HG03442 (cell line): ENCODE data around the gene TENM4.

Source experiments
- ATAC-seq: cut with Tn5 transposase; IDR thresholded peaks from one replicate; pipeline ENCODE4 v1.9.1; 2021; ENCODE audit warnings: mild to moderate bottlenecking, moderate library complexity; ENCODE audit not compliant: unreplicated experiment

The TENM4 gene

GRCh38 chr11:79071190-79071589 is 369.6 kb downstream of the TENM4 start:
- no peak for ATAC-seq

GRCh38 chr11:79070518-79070917 is 370.3 kb downstream of the TENM4 start:
- no peak for ATAC-seq

DNA sequence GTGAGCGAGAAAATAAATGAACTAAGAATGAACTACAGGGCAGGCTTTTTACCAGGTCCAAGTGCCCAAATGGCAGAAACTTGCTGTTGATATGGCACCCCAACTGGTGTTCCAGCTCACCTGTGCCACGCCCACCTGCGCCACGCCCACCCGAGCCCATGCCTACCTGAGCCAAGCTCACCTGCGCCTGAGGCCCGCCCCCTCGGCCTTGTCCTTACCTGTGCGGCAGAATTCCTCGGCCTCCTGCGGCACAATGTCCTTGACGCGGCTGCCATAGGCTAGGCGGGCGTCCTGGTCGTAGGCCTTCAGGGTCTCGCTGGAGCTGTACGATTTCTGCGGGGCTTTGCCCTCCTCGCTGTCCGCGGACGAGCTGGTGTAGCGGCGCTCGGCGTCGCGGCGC is 371.3 kb downstream of the TENM4 start:
- no peak for ATAC-seq

DNA sequence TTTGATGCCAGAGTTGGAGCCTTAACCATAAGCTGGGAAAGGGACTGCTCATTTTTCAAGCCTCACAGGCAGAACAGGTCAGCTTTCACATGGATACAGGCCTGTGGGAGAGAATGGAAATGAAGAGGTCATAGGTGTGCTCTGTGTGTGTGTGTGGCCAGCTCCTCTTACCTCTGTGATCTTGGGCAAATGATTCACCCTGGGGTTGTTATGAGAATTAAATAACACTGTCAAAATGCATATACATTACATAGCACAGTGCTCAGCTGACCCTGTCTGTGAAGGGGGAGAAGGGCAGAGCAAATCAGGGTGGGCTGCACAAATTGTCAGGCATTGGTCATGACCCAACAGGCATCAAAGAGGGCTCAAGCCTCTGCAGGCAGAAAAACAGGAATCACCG is 372.5 kb downstream of the TENM4 start:
- no peak for ATAC-seq

GRCh38 chr11:79067352-79067679 is 373.5 kb downstream of the TENM4 start:
- no peak for ATAC-seq

GRCh38 chr11:79066456-79067351 is 374.1 kb downstream of the TENM4 start:
- no peak for ATAC-seq

GRCh38 chr11:79062814-79063762 is 377.7 kb downstream of the TENM4 start:
- no peak for ATAC-seq

DNA sequence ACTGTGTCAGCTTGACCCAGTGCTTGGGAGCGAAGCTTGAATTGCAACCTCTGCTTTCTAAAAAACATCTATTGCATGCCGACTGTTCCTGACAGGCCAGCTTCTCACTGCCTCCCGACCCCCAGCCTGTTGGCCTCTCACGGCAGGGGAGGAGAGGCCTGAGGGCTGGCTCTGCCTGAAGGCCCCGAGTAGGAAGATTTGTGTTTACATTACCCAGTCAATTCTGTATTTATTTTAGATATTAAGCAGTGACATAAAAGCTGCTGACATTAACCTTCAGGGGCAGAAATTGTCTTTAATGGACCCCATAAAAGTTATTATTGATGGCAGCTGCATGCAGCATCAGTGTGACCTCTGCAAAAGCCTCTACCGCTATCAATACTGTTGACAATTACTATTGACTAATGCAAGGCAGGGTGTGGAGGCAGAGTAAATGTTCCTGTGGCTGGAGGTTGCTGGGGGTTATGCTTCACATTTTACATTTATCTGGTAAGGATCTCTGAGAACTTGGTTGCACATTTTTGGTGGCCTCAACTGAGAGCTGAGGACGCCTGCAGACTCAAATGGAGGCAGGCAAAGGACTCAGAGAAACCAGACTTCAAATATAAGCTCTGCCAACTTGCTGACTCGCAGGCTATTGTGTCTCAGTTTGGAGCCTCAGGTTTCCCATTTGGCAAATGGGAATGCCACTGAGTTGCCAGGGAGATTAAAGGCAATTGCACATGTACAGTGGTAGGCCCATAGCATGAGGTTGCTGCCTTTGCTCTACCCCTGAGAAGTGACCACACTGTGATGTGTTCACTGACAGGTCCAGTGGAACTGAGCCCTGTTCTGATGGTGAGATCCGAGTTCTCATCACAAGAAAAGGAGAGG is 380.5 kb downstream of the TENM4 start:
- no peak for ATAC-seq

DNA sequence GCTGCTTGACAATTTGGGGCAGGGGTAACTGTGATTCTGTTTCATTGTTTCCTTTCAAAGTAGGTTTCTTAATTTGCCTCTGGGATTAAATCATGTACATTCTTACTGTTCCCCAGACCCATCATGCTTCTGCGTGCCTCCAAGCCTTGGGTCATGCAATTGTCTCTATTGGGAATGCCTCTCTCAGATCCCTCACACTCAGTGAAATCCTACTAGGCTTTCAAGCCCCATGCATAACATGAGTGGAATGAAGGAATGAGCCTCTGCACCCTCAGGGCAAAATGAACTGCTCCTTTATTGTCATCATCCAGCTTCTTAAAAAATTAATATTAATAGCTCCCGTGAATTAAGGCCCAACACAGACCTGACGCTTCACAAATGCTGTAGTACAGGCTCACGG is 381.7 kb downstream of the TENM4 start:
- ATAC-seq: no peak

GRCh38 chr11:79055856-79056631 is 384.8 kb downstream of the TENM4 start:
- ATAC-seq: no peak

DNA sequence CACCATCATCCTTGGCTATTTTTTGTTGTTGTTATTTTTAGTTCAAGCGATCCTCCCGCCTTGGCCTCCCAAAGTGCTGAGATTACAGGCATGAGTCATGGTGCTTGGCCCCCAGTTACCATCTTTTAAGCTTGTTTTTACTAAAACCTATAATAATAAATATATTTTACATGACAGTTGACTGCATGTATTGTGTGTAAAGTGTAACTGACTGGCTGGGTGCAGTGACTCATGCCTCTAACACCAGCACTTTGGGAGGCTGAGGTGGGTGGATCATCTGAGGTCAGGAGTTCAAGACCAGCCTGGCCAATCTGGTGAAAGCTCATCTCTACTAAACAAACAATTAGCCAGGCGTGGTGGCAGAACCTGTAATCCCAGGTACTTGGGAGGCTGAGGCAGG is 386.2 kb downstream of the TENM4 start:
- no peak for ATAC-seq

- ATAC-seq: no peak
These were observed 388.3 kb downstream of the TENM4 start for GRCh38 chr11:79052544-79052943.

- no peak for ATAC-seq
These were observed 390.0 kb downstream of the TENM4 start for GRCh38 chr11:79050786-79051185.

GRCh38 chr11:79049741-79050179 is 391.1 kb downstream of the TENM4 start:
- no peak for ATAC-seq

DNA sequence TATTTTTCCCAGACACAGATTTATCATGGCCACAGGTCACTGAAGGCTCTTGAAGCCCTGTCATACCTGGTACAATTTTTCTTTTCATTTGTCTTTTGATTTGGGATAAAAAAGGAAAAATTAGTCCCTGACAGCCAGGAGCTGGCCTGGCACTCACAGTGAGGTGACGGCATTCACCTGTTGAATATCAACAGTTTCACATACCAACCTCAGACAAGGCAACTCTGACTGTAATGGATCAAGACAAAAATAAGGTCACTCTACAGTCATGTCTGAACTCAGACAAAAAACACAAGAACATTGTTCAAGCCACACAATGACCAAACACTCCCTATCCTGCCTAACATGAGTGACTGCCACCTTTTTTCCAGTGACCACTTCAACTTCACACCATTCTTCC is 392.9 kb downstream of the TENM4 start:
- ATAC-seq: no peak

GRCh38 chr11:79047321-79047720 is 393.5 kb downstream of the TENM4 start:
- ATAC-seq: no peak

GRCh38 chr11:79046366-79046765 is 394.5 kb downstream of the TENM4 start:
- no peak for ATAC-seq

DNA sequence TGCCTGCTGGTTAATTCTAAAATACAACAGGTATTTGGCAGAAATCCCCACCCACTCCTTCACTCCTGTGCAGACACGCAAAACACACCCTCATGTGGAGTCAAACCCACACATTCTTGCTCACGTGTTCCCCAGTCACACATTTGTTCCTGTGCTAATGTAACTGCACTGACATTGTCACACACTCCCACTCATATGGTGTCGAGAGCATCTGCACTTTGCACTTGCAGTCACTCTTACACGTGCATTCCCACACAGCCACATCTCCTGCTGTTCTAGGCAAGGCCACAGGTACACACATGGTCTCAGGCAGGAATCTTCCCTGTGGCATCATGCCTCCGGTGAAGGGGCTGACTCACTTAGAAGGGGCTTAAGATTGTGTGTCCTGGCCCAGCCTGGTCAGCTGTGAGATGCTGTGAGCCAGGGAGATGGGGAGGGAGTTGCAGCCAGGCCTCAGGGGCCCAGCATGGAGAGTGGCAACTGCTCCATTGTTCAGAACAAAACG is 395.0 kb downstream of the TENM4 start:
- ATAC-seq: no peak

DNA sequence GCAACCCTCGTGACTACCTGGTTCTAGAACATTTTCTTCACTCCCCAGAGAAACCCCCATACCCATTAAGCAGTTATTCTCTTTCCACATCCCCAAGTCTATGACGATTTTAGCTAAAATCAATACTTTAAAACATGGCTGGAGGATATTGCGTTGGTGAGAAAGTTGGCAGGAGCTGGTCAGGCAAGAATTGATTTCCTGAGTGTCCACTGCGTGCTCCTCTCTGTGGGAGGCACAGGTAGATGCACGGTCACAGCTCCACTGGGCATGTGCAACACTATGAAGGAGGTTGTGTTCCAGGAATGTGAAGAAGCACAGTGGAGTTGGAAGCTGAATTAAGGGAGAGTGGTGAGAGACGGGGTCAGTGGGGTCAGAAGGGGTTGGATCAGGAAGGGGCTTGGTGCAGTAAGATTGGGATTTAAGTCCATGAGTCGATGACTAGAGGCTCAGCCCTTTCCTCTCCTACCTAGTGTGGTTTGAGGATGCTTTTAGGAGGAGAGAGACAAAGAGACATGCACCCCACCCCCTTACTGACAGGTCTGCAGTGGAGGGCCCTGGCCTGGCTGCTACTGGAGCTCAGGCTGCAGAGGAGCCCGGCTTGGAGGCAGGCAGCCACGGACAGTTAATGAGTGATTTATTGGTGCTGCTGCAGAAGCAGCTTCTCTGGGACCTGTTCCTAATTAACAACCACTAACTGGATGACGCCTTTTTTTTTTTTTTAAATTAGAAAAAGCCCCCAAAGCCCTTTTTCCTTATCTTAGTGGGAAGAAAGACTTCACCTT is 395.6 kb downstream of the TENM4 start:
- no peak for ATAC-seq
